ENCODE measurements around the gene LRRC32.
"Not testable (repeated sequence)": the region's sequence is repeated elsewhere in the genome, so short reads cannot be mapped to it uniquely, and the experiment has no call there.

The LRRC32 gene

GRCh38 chr11:76625472-76626186, 44.9 kb downstream of the LRRC32 start:
- DNase-seq, result no peak

- DNase-seq, result no peak
These were observed 45.8 kb downstream of the LRRC32 start for GRCh38 chr11:76624500-76625379.

- no peak for DNase-seq
These were observed 46.6 kb downstream of the LRRC32 start for GRCh38 chr11:76623884-76624419.

GRCh38 chr11:76623171-76623883, 47.2 kb downstream of the LRRC32 start:
- no peak for DNase-seq

- DNase-seq, result no peak
These were observed 48.0 kb downstream of the LRRC32 start for GRCh38 chr11:76622493-76623094.

GRCh38 chr11:76621868-76622267, 48.7 kb downstream of the LRRC32 start:
- DNase-seq, result no peak

GRCh38 chr11:76621466-76621865, 49.1 kb downstream of the LRRC32 start:
- no peak for DNase-seq

- no peak for DNase-seq
These were observed 50.1 kb downstream of the LRRC32 start for GRCh38 chr11:76620489-76620888.

- DNase-seq, result not testable (repeated sequence)
These were observed 50.7 kb downstream of the LRRC32 start for GRCh38 chr11:76619801-76620200.

GRCh38 chr11:76617553-76618265, 52.8 kb downstream of the LRRC32 start:
- DNase-seq, result no peak

GRCh38 chr11:76616676-76617552, 53.6 kb downstream of the LRRC32 start:
- DNase-seq, result no peak

- DNase-seq, result no peak
These were observed 54.6 kb downstream of the LRRC32 start for GRCh38 chr11:76615950-76616349.

- DNase-seq, result no peak
These were observed 55.9 kb downstream of the LRRC32 start for GRCh38 chr11:76614471-76615179.

- DNase-seq, result no peak
These were observed 56.6 kb downstream of the LRRC32 start for GRCh38 chr11:76613901-76614300.

GRCh38 chr11:76612226-76612625, 58.3 kb downstream of the LRRC32 start:
- DNase-seq, result no peak

GRCh38 chr11:76610871-76611475, 59.6 kb downstream of the LRRC32 start:
- peak; percentile 51 to 56 for DNase-seq

GRCh38 chr11:76610371-76610770, 60.2 kb downstream of the LRRC32 start:
- DNase-seq, result no peak

GRCh38 chr11:76609736-76610370, 60.7 kb downstream of the LRRC32 start:
- DNase-seq, result no peak

- DNase-seq, result not testable (repeated sequence)
These were observed 61.6 kb downstream of the LRRC32 start for GRCh38 chr11:76608879-76609460.
